Ovary (tissue), 9 donors: Measurements from ENCODE around the gene HSPA1B. TPM values are rescaled to one million over a fixed set of nuclear protein-coding genes. Genes with fewer than 3 reads are reported as not detected.
A peak's percentile ranks its signal among the peaks of the same experiment; 100 is the strongest.
"Not testable (repeated sequence)": the region's sequence is repeated elsewhere in the genome, so short reads cannot be mapped to it uniquely, and the experiment has no call there.

Experiments used
- DNase-seq, 5 donors: peaks; one replicate each; pipeline ENCODE4 v3.0.0-alpha.2; 2019 to 2020
- H3K27ac ChIP-seq, 2 donors: fragments of 200-600 bp; one replicate each; pipeline versions ENCODE4 v1.5.1 to v1.8.0; 2019 to 2022
- H3K27me3 ChIP-seq: fragments of 200-600 bp; one replicate; pipeline ENCODE4 v1.8.0; 2022
- H3K36me3 ChIP-seq: fragments of 200-600 bp; sonication (generic); one replicate; pipeline ENCODE4 v1.5.1; 2019
- H3K4me1 ChIP-seq: one replicate; pipeline ENCODE4 v1.8.1; 2013; ENCODE audit warnings: mild to moderate bottlenecking, moderate library complexity; ENCODE audit not compliant: insufficient read depth
- H3K4me3 ChIP-seq: fragments of 200-600 bp; sonication (generic); one replicate; pipeline ENCODE4 v1.5.1; 2017
- H3K9me3 ChIP-seq, 2 donors: fragments of 200-600 bp in 1 of 2; sonication (generic) in 1 of 2; one replicate each; pipeline versions ENCODE4 v1.5.1 to v1.8.1; 2013 to 2019; ENCODE audit warnings: mild to moderate bottlenecking in 1 of 2, moderate library complexity in 1 of 2
- EP300 ChIP-seq: sonication (generic); formaldehyde crosslinking; IDR thresholded peaks from one replicate; pipeline ENCODE4 v1.6.1; 2017; ENCODE audit warnings: antibody characterized with exemption
- POLR2A ChIP-seq: fragments of 450-650 bp; IDR thresholded peaks from one replicate; pipeline ENCODE4 v1.6.1; 2017; ENCODE audit warnings: antibody characterized with exemption, mild to moderate bottlenecking, moderate library complexity
- WGBS, 3 donors: extraction: QIAGEN DNeasy Blood & Tissue Kit in 1 of 3; methylation state at CpG; one replicate each; pipeline versions ENCODE4 v1.1.5 to v1.1.7; 2013 to 2017; 5-methylcytosine and 5-hydroxymethylcytosine counted together
- intact Hi-C, 4 donors: fragments of 100-400 bp; cut with DNase I; formaldehyde crosslinking; loops; one replicate each; pipeline versions ENCODE4 v1.11.0 to v1.15.1; 2022 to 2023
- polyA plus RNA-seq, 2 donors: library from polyadenylated mRNA; stranded (reverse); fragments of 200-250 nt in 1 of 2; fragments of 350-450 nt in 1 of 2; fragmentation: Illumina TruSeq in 1 of 2; extraction: RNeasy Lipid Tissue Mini Kit (QIAGEN cat#74804) in 1 of 2; gene quantifications; one replicate each; pipeline ENCODE4 v1.2.3, GENCODE V29; 2013 to 2014
- total RNA-seq, 7 donors: library from RNA; depleted of rRNA in 2 of 7; stranded (reverse); fragments of >200 nt in 2 of 7; fragmentation: NEBNext Ultra II Directional in 3 of 7; extraction: Animal tissue kit (Norgen Biotek cat#: 25700) in 3 of 7; gene quantifications; one replicate each; pipeline versions ENCODE4 v1.1.0 to v1.2.4, GENCODE V29; 2016 to 2023
- TF ChIP-seq, protein P1 (sequence below), 3 donors: fragments of 450-650 bp in 2 of 3; fragments of 200-600 bp in 1 of 3; IDR thresholded peaks; one replicate each; pipeline versions ENCODE4 v1.5.1 to v1.8.0; 2016 to 2022; ENCODE audit warnings: antibody characterized with exemption in 3 of 3, mild to moderate bottlenecking in 1 of 3
- donor health status: DM: no; HTN: no; CAD: no; lungs with moderate emphysema.
- donor health status: DM: no; HTN: no; CAD: no.
- donor health status: Bipolar disorder and iron deficiency.
- donor health status: DM: yes; HTN: yes; CAD: no.
- donor health status: DM: no; HTN: no; CAD: no.
- donor health status: DM: yes; HTN: yes; CAD: no.

HSPA1B gene
- total and polyA plus RNA-seq, 9 donors = 41.9 to 506 (median 175) TPM

DNA sequence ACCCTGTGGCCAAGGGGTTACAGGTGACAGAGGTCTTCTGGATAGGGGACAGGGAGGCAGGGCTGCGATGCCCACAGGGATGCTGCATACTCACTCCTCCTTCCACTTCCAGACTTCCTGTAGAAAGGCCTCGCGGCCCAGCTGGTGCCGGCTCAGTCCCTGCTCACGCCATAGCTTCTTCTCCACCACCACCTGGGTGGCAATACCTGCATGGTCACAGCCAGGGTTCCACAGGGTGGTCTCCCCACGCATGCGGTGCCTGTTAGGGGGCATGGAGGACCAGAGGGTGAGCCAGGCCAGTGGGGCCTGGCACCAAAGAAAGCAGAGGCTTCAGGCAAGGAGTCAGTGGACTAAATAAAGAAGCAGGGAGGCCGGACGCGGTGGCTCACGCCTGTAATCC is 42.1 kb upstream of the HSPA1B start:
- H3K9me3 ChIP-seq = no peaks in the 10 kb centered on the region
- 93 to 96% (median 94%) methylated on average over 11 of the region's 11 CpGs for WGBS, 3 donors
- H3K27ac ChIP-seq = no peak overlapping the region
- intact Hi-C loops = no loop called here
- H3K36me3 ChIP-seq = no peaks in the 10 kb centered on the region
- no peaks in the 10 kb centered on the region for H3K27me3 ChIP-seq
- no peaks in the 10 kb centered on the region for H3K4me1 ChIP-seq
- TF ChIP-seq EP300 = no peak
- TF ChIP-seq POLR2A = no peak
- TF ChIP-seq, protein P1, sequence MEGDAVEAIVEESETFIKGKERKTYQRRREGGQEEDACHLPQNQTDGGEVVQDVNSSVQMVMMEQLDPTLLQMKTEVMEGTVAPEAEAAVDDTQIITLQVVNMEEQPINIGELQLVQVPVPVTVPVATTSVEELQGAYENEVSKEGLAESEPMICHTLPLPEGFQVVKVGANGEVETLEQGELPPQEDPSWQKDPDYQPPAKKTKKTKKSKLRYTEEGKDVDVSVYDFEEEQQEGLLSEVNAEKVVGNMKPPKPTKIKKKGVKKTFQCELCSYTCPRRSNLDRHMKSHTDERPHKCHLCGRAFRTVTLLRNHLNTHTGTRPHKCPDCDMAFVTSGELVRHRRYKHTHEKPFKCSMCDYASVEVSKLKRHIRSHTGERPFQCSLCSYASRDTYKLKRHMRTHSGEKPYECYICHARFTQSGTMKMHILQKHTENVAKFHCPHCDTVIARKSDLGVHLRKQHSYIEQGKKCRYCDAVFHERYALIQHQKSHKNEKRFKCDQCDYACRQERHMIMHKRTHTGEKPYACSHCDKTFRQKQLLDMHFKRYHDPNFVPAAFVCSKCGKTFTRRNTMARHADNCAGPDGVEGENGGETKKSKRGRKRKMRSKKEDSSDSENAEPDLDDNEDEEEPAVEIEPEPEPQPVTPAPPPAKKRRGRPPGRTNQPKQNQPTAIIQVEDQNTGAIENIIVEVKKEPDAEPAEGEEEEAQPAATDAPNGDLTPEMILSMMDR (IDR thresholded peaks at IDR 0.05) = no peak
- no peak overlapping the region for H3K4me3 ChIP-seq
- no peak for DNase-seq

DNA sequence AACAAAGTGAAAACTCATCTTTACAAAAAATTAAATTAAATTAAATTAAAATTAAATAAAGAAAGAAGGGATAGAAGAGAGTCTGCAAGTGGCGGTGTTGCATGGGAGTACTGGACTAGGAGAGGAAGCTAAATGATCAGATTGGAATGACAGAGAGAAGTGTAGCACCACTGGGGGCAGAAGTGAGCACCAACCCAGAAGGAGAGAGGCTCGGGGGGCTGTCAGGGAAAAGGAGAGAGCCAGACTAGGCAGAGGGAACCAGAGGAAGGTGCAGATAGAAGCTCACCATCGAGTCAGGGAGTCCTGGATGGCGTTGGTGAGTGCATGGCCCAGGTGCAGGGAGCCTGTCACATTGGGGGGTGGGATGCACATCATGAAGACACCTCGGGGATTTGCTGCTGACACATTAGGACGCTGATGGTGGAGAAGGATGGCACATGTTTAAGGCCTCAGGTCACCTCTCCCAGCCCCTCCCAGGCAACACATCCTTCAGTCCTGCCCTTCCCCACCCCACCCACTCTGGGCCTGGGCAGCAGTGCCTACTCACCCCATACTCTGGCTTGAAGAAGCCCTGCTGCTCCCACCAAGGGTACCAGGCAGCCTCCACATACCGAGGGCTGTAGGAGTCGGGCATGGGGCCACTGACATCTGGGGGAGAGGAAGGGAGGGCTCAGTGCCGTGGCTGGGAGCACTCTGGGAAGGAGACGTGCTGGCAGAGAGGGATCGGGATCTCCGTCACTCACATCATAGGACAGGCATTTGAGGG is 36.0 kb upstream of the HSPA1B start:
- Histone ChIP-seq H3K27ac (no peak overlapping the region), H3K36me3 (no peaks in the 10 kb centered on the region), H3K27me3 (no peaks in the 10 kb centered on the region), H3K9me3 (no peaks in the 10 kb centered on the region), H3K4me1 (peaks cover 6% of the 10 kb centered on the region), H3K4me3 (no peak overlapping the region)
- peak in 3 of 5 donors; percentile 53 to 64 (median 57) for DNase-seq
- 59 to 63% (median 60%) methylated on average over 12 of the region's 12 CpGs for WGBS, 3 donors
- intact Hi-C loops = loop anchor here in 1 of 4 donors (5.0 to 10.0 kb wide), 2 partner anchors 41 to 57 kb away; partner anchors contain the start of gene CLIC1
- TF ChIP-seq EP300 = no peak
- TF ChIP-seq, protein P1 (IDR thresholded peaks at IDR 0.05) = peak in 2 of 3 donors; percentile 16 to 33

DNA sequence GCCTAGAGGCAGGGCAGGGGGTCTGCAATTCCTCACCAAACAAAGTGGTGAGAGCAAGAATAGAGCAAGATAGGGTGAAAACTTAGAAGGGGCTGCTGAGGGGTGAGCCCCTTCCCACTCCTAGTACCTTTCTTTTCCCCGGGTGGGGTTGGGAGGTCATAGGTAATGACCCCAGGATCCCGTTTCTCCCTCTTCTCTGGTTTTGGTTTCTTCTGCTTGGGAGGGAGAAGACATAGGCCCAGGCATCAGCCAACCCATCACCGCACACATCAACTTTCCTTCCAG is 35.5 kb upstream of the HSPA1B start:
- H3K27ac ChIP-seq = no peak overlapping the region
- no peaks in the 10 kb centered on the region for H3K27me3 ChIP-seq
- no peak overlapping the region for H3K4me3 ChIP-seq
- DNase-seq = no peak
- TF ChIP-seq, protein P1 (IDR thresholded peaks at IDR 0.05) = no peak
- TF ChIP-seq POLR2A (no peak), EP300 (no peak)
- H3K36me3 ChIP-seq = no peaks in the 10 kb centered on the region
- H3K9me3 ChIP-seq = no peaks in the 10 kb centered on the region
- peaks cover 6% of the 10 kb centered on the region for H3K4me1 ChIP-seq
- WGBS, 3 donors = 71 to 78% (median 74%) methylated on average over 3 of the region's 3 CpGs
- intact Hi-C loops = loop anchor here in 1 of 4 donors (5.0 to 10.0 kb wide), 2 partner anchors 40 to 57 kb away; partner anchors contain the start of gene CLIC1

DNA sequence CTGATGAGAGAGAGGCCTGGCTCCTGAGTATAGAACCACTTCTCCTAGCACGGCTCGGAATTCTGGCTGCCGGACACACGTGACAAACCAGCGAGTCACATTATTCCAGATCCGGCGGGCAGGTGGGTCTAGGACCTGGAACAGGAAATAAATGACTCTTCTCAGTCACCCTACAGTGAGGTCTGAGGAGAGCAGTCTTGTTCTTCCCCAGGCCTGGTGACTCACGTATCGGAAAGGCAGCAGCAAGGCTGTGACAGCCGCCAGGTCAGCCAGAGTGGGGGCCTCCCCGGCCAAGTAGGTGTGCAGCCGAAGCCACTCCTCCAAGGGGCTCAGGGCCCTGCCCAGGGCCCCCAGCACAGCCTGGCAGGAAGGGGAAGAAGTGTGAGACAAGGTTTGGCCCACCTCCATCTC is 34.8 kb upstream of the HSPA1B start:
- Histone ChIP-seq H3K9me3 (no peaks in the 10 kb centered on the region), H3K36me3 (no peaks in the 10 kb centered on the region), H3K4me3 (no peak overlapping the region), H3K27me3 (no peaks in the 10 kb centered on the region), H3K4me1 (peaks cover 6% of the 10 kb centered on the region), H3K27ac (no peak overlapping the region)
- no peak for TF ChIP-seq EP300
- TF ChIP-seq, protein P1 (IDR thresholded peaks at IDR 0.05) = no peak
- TF ChIP-seq POLR2A = no peak
- intact Hi-C loops = loop anchor here in 1 of 4 donors (5.0 to 10.0 kb wide), 2 partner anchors 40 to 58 kb away; partner anchors contain the start of gene CLIC1
- no peak for DNase-seq
- 83 to 89% (median 87%) methylated on average over 12 of the region's 12 CpGs for WGBS, 3 donors

DNA sequence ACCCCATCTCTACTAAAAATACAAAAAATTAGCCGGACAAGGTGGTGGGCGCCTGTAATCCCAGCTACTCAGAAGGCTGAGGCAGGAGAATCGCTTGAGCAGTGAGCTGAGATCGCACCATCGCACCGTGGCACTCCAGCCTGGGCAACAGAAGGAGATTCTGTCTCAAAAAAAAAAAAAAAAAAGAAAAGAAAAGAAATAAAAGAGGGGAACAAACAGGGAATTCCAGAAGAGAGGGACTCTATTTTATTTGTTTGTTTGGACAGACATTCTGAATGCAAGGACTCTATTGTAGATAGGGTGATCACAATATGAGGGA is 33.7 kb upstream of the HSPA1B start:
- H3K27ac ChIP-seq = peak overlapping the region in 1 of 2 donors; percentile 96
- intact Hi-C loops = loop anchor here in 1 of 4 donors (5.0 to 10.0 kb wide), 2 partner anchors 38 to 59 kb away; partner anchors contain the start of gene CLIC1
- not testable (repeated sequence) for DNase-seq, H3K27me3 ChIP-seq, H3K36me3 ChIP-seq, H3K9me3 ChIP-seq, H3K4me1 ChIP-seq, H3K4me3 ChIP-seq
- 87 to 89% (median 88%) methylated on average over 6 of the region's 6 CpGs for WGBS, 3 donors
